ENCODE measurements around the gene HIVEP1. TPM values are rescaled to one million over a fixed set of nuclear protein-coding genes. Genes with fewer than 3 reads are reported as not detected.

The HIVEP1 gene
- total RNA-seq, 3 donors from 2014 or later (not counting 1 experiment from before 2014, with no cell fraction given) = 26.3 to 37.9 (median 28.4) TPM

DNA sequence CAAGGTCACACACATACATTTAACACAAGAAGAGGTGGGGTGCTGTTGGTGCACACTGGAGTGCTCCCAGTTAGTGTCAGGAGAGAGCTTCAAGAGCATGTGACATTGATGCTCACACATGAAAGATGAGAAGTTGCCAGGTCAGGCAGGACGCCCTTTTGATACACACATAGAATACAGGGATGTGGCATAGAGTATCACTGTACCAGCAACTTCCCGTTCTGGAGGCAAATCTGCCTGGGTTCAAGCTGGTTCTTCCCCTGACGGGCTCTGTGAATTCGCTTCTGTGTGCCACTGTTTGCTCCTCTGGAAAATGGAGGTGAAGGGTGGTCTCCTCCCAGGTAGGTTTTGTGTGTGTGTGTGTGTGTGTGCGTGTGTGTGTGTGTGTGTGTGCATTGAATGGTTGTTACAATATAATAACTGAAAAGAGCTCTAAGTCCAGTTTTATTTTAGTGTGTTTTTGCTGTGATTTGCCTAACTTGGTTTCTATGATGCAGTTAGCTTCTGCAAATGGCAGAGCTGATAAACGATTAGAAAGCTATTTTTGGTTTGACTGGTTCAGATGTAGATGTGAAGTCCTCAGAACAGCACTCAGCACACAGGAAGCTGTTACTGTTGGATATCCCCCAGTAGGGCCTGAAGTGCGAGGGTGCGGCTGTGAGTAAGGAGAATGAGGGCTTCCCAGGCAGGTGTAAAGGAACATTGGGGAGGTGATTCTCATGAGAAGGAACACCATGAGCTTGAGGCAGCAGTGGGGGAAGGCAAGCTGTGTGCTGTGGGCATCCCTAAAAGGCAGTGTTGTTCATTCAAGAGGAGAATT is 53.4 kb downstream of the HIVEP1 start:
- Mint-ChIP-seq H3K4me3 (no peak overlapping the region), H3K27ac (peak overlapping the region in 1 of 2 donors; percentile 49)
- intact Hi-C loops (cut with micrococcal nuclease) = no loop called here

DNA sequence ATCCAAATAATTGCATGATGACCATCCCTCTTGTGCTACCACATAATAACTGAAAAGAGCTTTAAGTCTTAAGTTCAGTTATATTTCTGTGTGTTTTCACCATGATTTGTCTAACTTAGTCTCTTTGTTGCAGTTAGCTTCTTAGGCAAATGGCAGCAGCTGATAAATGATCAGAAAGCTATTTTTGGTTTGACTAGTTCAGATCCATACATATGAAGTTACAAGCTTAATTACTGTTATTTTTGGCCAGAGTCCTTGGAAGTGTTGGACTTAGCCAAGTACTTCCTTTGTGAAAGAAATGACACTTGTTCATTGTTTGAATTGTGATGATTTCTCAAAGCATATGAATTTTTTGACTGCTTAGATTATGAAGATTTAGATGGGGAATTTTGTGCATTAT is 54.2 kb downstream of the HIVEP1 start:
- H3K27me3 Mint-ChIP-seq (ENCODE audit: low read depth in 2 of 2) = no peaks in the 10 kb centered on the region
- Histone ChIP-seq H3K27me3 (ENCODE audit: control insufficient read depth, insufficient read depth, low read length) (no peaks in the 10 kb centered on the region), H3K36me3 (ENCODE audit: control insufficient read depth, insufficient read depth, low read length) (no peaks in the 10 kb centered on the region), H3K4me3 (ENCODE audit: low read length) (no peak overlapping the region), H3K9me3 (ENCODE audit: control insufficient read depth, insufficient read depth, low read length) (no peaks in the 10 kb centered on the region), H3K27ac (ENCODE audit: low read length) (peak overlapping the region; percentile 32), H3K4me1 (ENCODE audit: control insufficient read depth, insufficient read depth, low read length) (peaks cover 4% of the 10 kb centered on the region)
- TF ChIP-seq, protein P1, sequence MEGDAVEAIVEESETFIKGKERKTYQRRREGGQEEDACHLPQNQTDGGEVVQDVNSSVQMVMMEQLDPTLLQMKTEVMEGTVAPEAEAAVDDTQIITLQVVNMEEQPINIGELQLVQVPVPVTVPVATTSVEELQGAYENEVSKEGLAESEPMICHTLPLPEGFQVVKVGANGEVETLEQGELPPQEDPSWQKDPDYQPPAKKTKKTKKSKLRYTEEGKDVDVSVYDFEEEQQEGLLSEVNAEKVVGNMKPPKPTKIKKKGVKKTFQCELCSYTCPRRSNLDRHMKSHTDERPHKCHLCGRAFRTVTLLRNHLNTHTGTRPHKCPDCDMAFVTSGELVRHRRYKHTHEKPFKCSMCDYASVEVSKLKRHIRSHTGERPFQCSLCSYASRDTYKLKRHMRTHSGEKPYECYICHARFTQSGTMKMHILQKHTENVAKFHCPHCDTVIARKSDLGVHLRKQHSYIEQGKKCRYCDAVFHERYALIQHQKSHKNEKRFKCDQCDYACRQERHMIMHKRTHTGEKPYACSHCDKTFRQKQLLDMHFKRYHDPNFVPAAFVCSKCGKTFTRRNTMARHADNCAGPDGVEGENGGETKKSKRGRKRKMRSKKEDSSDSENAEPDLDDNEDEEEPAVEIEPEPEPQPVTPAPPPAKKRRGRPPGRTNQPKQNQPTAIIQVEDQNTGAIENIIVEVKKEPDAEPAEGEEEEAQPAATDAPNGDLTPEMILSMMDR (IDR thresholded peaks at IDR 0.05) = no peak
- intact Hi-C loops (cut with micrococcal nuclease) = no loop called here
- H3K36me3 Mint-ChIP-seq = no peaks in the 10 kb centered on the region
- H3K9me3 Mint-ChIP-seq = no peaks in the 10 kb centered on the region
- DNase-seq (no peak), ATAC-seq (no peak)
- H3K4me3 Mint-ChIP-seq = no peak overlapping the region
- peaks cover 20 to 31% of the 10 kb centered on the region in 2 donors for H3K4me1 Mint-ChIP-seq
- H3K27ac Mint-ChIP-seq = peak overlapping the region in 1 of 2 donors; percentile 49

More for the DNA sequence above, 53.4 kb downstream of the HIVEP1 start:
- ATAC-seq = peak; percentile 32 to 58 (median 45)
- Mint-ChIP-seq H3K27me3 (ENCODE audit: low read depth in 2 of 2) (no peaks in the 10 kb centered on the region), H3K9me3 (no peaks in the 10 kb centered on the region), H3K36me3 (no peaks in the 10 kb centered on the region), H3K4me1 (peaks cover 22 to 32% of the 10 kb centered on the region in 2 donors)
- DNase-seq = peak in 1 of 2 donors; percentile 45
- Histone ChIP-seq H3K9me3 (ENCODE audit: control insufficient read depth, insufficient read depth, low read length) (no peaks in the 10 kb centered on the region), H3K4me3 (ENCODE audit: low read length) (no peak overlapping the region), H3K4me1 (ENCODE audit: control insufficient read depth, insufficient read depth, low read length) (peaks cover 8% of the 10 kb centered on the region), H3K27ac (ENCODE audit: low read length) (peak overlapping the region; percentile 39), H3K36me3 (ENCODE audit: control insufficient read depth, insufficient read depth, low read length) (no peaks in the 10 kb centered on the region), H3K27me3 (ENCODE audit: control insufficient read depth, insufficient read depth, low read length) (no peaks in the 10 kb centered on the region)
- WGBS (ENCODE audit: insufficient coverage) = 60% methylated on average over 8 of the region's 8 CpGs
- TF ChIP-seq, protein P1 (IDR thresholded peaks at IDR 0.05) = no peak

DNA sequence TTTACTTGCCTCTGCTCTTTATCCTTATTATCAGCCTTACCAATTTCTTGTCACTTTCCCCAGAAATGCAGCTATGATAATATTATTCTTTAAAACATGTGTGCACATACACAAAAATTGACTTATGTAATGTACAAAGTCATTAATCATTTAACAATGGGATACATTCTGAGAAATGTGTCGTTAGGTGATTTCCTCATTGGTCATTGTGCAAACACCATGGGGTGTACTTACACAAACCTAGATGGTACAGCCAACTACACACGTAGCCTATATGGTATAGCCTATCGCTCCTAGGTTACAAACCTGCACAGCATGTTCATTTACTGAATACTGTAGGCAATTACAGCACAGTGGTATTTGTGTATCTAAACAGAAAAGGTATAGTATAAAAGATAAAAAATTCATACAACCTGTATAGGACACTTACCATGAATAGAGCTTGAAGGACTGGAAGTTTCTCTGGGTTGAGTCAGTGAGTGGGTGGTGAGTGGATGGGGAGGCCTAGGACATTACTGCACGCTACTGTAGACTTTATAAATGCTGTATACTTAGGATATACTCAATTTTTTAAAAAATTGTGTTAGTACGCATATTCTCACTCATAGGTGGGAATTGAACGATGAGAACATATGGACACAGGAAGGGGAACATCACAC is 56.9 kb downstream of the HIVEP1 start:
- H3K4me1 ChIP-seq (ENCODE audit: control insufficient read depth, insufficient read depth, low read length) = peaks cover 4% of the 10 kb centered on the region
- no peaks in the 10 kb centered on the region for H3K27me3 ChIP-seq (ENCODE audit: control insufficient read depth, insufficient read depth, low read length)
- no peaks in the 10 kb centered on the region for H3K9me3 Mint-ChIP-seq
- H3K27ac ChIP-seq (ENCODE audit: low read length) = no peak overlapping the region
- no peak overlapping the region for H3K4me3 Mint-ChIP-seq
- no peaks in the 10 kb centered on the region for H3K36me3 Mint-ChIP-seq
- no peak overlapping the region for H3K4me3 ChIP-seq (ENCODE audit: low read length)
- 97% methylated on average over 5 of the region's 6 CpGs for WGBS (ENCODE audit: insufficient coverage)
- ATAC-seq (no peak), DNase-seq (no peak)
- no peaks in the 10 kb centered on the region for H3K27me3 Mint-ChIP-seq (ENCODE audit: low read depth in 2 of 2)
- intact Hi-C loops (cut with micrococcal nuclease) = no loop called here
- H3K36me3 ChIP-seq (ENCODE audit: control insufficient read depth, insufficient read depth, low read length) = no peaks in the 10 kb centered on the region
- TF ChIP-seq, protein P1 (IDR thresholded peaks at IDR 0.05) = no peak
- no peaks in the 10 kb centered on the region for H3K9me3 ChIP-seq (ENCODE audit: control insufficient read depth, insufficient read depth, low read length)
- peaks cover 27 to 28% of the 10 kb centered on the region in 2 donors for H3K4me1 Mint-ChIP-seq
- no peak overlapping the region for H3K27ac Mint-ChIP-seq

Measured in natural killer cell (primary cell).